SIG-M5 (cell line): Measurements from ENCODE around the gene TCF12.
"Not testable (repeated sequence)": the region's sequence is repeated elsewhere in the genome, so short reads cannot be mapped to it uniquely, and the experiment has no call there.

ENCODE experiments used
- DNase-seq: peaks from one replicate; lab custom pipeline; 2025; lab: John Stamatoyannopoulos, UW

Gene TCF12

GRCh38 chr15:56978898-56979662 lies 60.6 kb downstream of the TCF12 start:
- no peak for DNase-seq

- no peak for DNase-seq
These were observed 62.0 kb downstream of the TCF12 start for GRCh38 chr15:56980473-56980872.

GRCh38 chr15:56981160-56981559 lies 62.7 kb downstream of the TCF12 start:
- DNase-seq = no peak

- no peak for DNase-seq
These were observed 64.5 kb downstream of the TCF12 start for GRCh38 chr15:56982987-56983386.

- peak; percentile 89 for DNase-seq
These were observed 66.4 kb downstream of the TCF12 start for GRCh38 chr15:56984681-56985481.

- DNase-seq = no peak
These were observed 67.4 kb downstream of the TCF12 start for GRCh38 chr15:56985856-56986255.

GRCh38 chr15:56987286-56987685 lies 68.8 kb downstream of the TCF12 start:
- DNase-seq = no peak

GRCh38 chr15:56988219-56988618 lies 69.8 kb downstream of the TCF12 start:
- no peak for DNase-seq

- no peak for DNase-seq
These were observed 71.0 kb downstream of the TCF12 start for GRCh38 chr15:56989411-56989924.

- DNase-seq = no peak
These were observed 72.6 kb downstream of the TCF12 start for GRCh38 chr15:56991017-56991416.

GRCh38 chr15:56992725-56993124 lies 74.3 kb downstream of the TCF12 start:
- DNase-seq = peak; percentile 11

- no peak for DNase-seq
These were observed 75.8 kb downstream of the TCF12 start for GRCh38 chr15:56994280-56994679.

- no peak for DNase-seq
These were observed 77.6 kb downstream of the TCF12 start for GRCh38 chr15:56996093-56996492.

- DNase-seq = no peak
These were observed 78.5 kb downstream of the TCF12 start for GRCh38 chr15:56996746-56997470.

GRCh38 chr15:57003418-57003817 lies 85.0 kb downstream of the TCF12 start:
- no peak for DNase-seq

GRCh38 chr15:57005244-57005643 lies 86.8 kb downstream of the TCF12 start:
- DNase-seq = no peak

- DNase-seq = not testable (repeated sequence)
These were observed 89.4 kb downstream of the TCF12 start for GRCh38 chr15:57007797-57008196.

GRCh38 chr15:57010724-57011123 lies 92.3 kb downstream of the TCF12 start:
- DNase-seq = no peak

GRCh38 chr15:57012556-57012955 lies 94.1 kb downstream of the TCF12 start:
- no peak for DNase-seq

- not testable (repeated sequence) for DNase-seq
These were observed 96.5 kb downstream of the TCF12 start for GRCh38 chr15:57014896-57015295.

- no peak for DNase-seq
These were observed 96.9 kb downstream of the TCF12 start for GRCh38 chr15:57015360-57015759.

- no peak for DNase-seq
These were observed 97.5 kb downstream of the TCF12 start for GRCh38 chr15:57015897-57016296.
